Mesenchymal stem cell (in vitro differentiated cells and primary cell): ENCODE results near the gene AQP12A.
"Not testable (repeated sequence)": the region's sequence is repeated elsewhere in the genome, so short reads cannot be mapped to it uniquely, and the experiment has no call there.

Experiments used
- DNase-seq: peaks from one replicate; pipeline ENCODE4 v3.0.0-alpha.2; 2013
- H2AFZ ChIP-seq: one replicate; pipeline ENCODE4 v1.6.1; 2013; ENCODE audit warnings: low read depth, mild to moderate bottlenecking, control low read depth, inconsistent platforms, low read length, moderate library complexity
- H2AK5ac ChIP-seq: 2 replicates; pipeline ENCODE4 v1.6.1; 2013; ENCODE audit warnings: low read length, moderate library complexity, mild to moderate bottlenecking, inconsistent platforms; ENCODE audit not compliant: severe bottlenecking
- H2BK120ac ChIP-seq: one replicate; pipeline ENCODE4 v1.6.1; 2013; ENCODE audit warnings: low read depth, mild to moderate bottlenecking, inconsistent platforms, low read length, moderate library complexity
- H2BK12ac ChIP-seq, 2 experiments: one replicate each; pipeline ENCODE4 v1.6.1; 2013; ENCODE audit warnings: inconsistent platforms in 2 of 2, low read length in 2 of 2, mild to moderate bottlenecking in 2 of 2, moderate library complexity in 2 of 2, control low read depth in 1 of 2
- H2BK15ac ChIP-seq: one replicate; pipeline ENCODE4 v1.6.1; 2013; ENCODE audit warnings: mild to moderate bottlenecking, low read depth, inconsistent platforms; ENCODE audit not compliant: poor library complexity, severe bottlenecking
- H2BK5ac ChIP-seq: 2 replicates; pipeline ENCODE4 v1.6.1; 2013; ENCODE audit warnings: low read depth, mild to moderate bottlenecking, low read length, control low read depth, inconsistent platforms; ENCODE audit not compliant: poor library complexity, severe bottlenecking
- H3K14ac ChIP-seq, 2 experiments: one replicate each; pipeline ENCODE4 v1.6.1; 2013; ENCODE audit warnings: inconsistent platforms in 2 of 2, low read length in 2 of 2, control low read depth in 1 of 2, mild to moderate bottlenecking in 1 of 2, moderate library complexity in 1 of 2
- H3K18ac ChIP-seq, 2 experiments: one replicate each; pipeline ENCODE4 v1.6.1; 2013; ENCODE audit warnings: inconsistent platforms in 2 of 2, low read length in 2 of 2, control low read depth in 1 of 2, low read depth in 1 of 2, mild to moderate bottlenecking in 1 of 2
- H3K23ac ChIP-seq, 2 experiments: one replicate each; pipeline ENCODE4 v1.6.1; 2013; ENCODE audit warnings: inconsistent platforms in 2 of 2, low read length in 2 of 2, mild to moderate bottlenecking in 2 of 2, moderate library complexity in 2 of 2, control low read depth in 1 of 2
- H3K27ac ChIP-seq: 2 replicates; pipeline ENCODE4 v1.5.1; 2013; ENCODE audit warnings: mild to moderate bottlenecking, moderate library complexity, low read length, control low read depth, inconsistent platforms; ENCODE audit not compliant: poor library complexity, severe bottlenecking
- H3K27me3 ChIP-seq, 2 experiments: 2 replicates each; pipeline versions ENCODE4 v1.6.1 to v1.7.0; 2013; ENCODE audit warnings: low read length in 2 of 2, mild to moderate bottlenecking in 2 of 2, moderate library complexity in 2 of 2, control low read depth in 1 of 2, inconsistent platforms in 1 of 2; ENCODE audit not compliant: control insufficient read depth in 1 of 2, insufficient read depth in 1 of 2
- H3K36me3 ChIP-seq, 2 experiments: 2 replicates each; pipeline versions ENCODE4 v1.6.1 to v1.7.0; 2013; ENCODE audit warnings: low read length in 2 of 2, control low read depth in 1 of 2, inconsistent platforms in 1 of 2, low read depth in 1 of 2, mild to moderate bottlenecking in 1 of 2; ENCODE audit not compliant: insufficient read depth in 2 of 2, control insufficient read depth in 1 of 2
- H3K4ac ChIP-seq, 2 experiments: one replicate each; pipeline ENCODE4 v1.6.1; 2013; ENCODE audit warnings: inconsistent platforms in 2 of 2, low read length in 2 of 2, mild to moderate bottlenecking in 2 of 2, moderate library complexity in 2 of 2, control low read depth in 1 of 2, low read depth in 1 of 2
- H3K4me1 ChIP-seq: 2 replicates; pipeline ENCODE4 v1.6.1; 2013; ENCODE audit warnings: low read depth, low read length, control low read depth; ENCODE audit not compliant: control insufficient read depth, insufficient read depth
- H3K4me2 ChIP-seq: 2 replicates; pipeline ENCODE4 v1.6.1; 2013; ENCODE audit warnings: low read length, mild to moderate bottlenecking, inconsistent platforms; ENCODE audit not compliant: poor library complexity, severe bottlenecking
- H3K4me3 ChIP-seq, 2 experiments: 2 replicates each; pipeline versions ENCODE4 v1.5.1 to v1.7.0; 2013; ENCODE audit warnings: low read length in 2 of 2, mild to moderate bottlenecking in 2 of 2, control low read depth in 1 of 2, low read depth in 1 of 2; ENCODE audit not compliant: insufficient read depth in 1 of 2
- H3K79me1 ChIP-seq: replicated peaks from 2 replicates; pipeline ENCODE4 v1.6.1; 2013; ENCODE audit warnings: mild to moderate bottlenecking, control low read depth, low read length, inconsistent platforms; ENCODE audit not compliant: poor library complexity, severe bottlenecking
- H3K9ac ChIP-seq: 2 replicates; pipeline ENCODE4 v1.7.0; 2013; ENCODE audit warnings: mild to moderate bottlenecking, low read length, moderate library complexity
- H3K9me3 ChIP-seq: 2 replicates; pipeline ENCODE4 v1.7.0; 2013; ENCODE audit warnings: mild to moderate bottlenecking, low read length; ENCODE audit not compliant: control insufficient read depth
- H4K8ac ChIP-seq: one replicate; pipeline ENCODE4 v1.6.1; 2013; ENCODE audit warnings: inconsistent platforms, mild to moderate bottlenecking, low read length, moderate library complexity
- H4K91ac ChIP-seq: one replicate; pipeline ENCODE4 v1.6.1; 2013; ENCODE audit warnings: mild to moderate bottlenecking, low read length, inconsistent platforms
- WGBS: methylation state at CpG from one replicate; pipeline ENCODE4 v1.1.7; 2013; ENCODE audit warnings: mixed read lengths; 5-methylcytosine and 5-hydroxymethylcytosine counted together

AQP12A gene

DNA sequence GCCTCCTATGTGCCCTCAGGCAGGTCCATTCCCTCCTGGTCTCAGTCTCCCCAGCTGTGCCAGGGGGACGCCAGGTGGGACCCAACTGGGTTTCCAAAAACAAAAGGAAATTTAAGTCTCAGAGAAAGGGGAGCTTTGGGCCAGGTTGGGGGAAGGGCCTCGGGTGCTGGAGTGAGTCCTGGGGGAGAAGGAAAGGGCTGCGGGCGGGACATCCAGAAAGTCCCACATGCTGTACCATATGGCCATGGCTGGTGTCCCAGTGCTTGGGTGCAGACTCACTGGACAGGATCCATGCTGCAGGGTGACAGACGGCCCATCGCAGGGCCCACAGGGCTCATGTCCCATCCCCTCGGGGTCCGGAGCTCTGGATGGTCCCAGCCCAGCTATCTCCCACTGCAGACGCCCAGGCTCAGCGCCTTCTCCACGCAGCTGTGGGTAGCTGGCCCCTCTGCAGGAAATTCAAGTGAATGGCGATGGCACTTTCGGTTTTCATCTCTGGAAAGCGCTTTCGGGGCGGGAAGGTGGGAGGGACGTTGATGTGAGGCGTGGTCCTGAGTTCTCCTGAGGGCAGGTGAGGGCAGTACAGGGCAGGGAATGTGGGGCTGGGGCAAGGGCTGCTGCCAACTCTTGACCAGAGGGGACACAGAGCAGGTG is 1.1 kb upstream of the AQP12A start:
- H3K36me3 ChIP-seq, H4K91ac ChIP-seq, H2BK120ac ChIP-seq, H2AFZ ChIP-seq, H3K4me1 ChIP-seq, H3K23ac ChIP-seq, H4K8ac ChIP-seq, H3K14ac ChIP-seq, H3K27ac ChIP-seq, H3K4me2 ChIP-seq, H3K79me1 ChIP-seq, DNase-seq, H3K18ac ChIP-seq, H2BK12ac ChIP-seq, H3K4ac ChIP-seq, H2BK15ac ChIP-seq, H3K4me3 ChIP-seq, H2AK5ac ChIP-seq, H3K9ac ChIP-seq, H2BK5ac ChIP-seq, H3K9me3 ChIP-seq: not testable (repeated sequence)
- 77% methylated on average over 3 of the region's 18 CpGs for WGBS
- H3K27me3 ChIP-seq = peaks cover 4 to 30% of the 10 kb centered on the region in 2 experiments

DNA sequence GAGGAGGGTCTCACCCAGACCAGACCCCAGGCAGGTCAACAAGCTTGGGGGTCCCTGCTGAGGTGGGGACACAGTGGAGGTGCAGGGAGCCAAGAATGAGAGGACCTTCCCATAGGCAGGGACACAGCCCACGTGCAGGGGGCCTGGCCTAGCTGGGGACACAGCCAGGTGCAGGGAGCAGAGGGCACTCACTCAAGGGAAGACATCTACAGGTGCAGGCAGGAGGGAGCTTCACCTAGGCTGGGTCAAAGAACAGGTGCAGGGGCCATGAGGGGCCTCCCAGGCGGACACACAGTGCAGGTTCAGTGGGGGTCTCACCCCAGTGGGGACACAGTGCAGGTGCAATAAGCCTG is 615 bp upstream of the AQP12A start:
- no CpG with 5 or more reads among the region's 2 CpGs for WGBS
- not testable (repeated sequence) for H3K14ac ChIP-seq, H3K27ac ChIP-seq, H2BK12ac ChIP-seq, H3K36me3 ChIP-seq, H3K4ac ChIP-seq, DNase-seq, H2BK120ac ChIP-seq, H3K23ac ChIP-seq, H3K79me1 ChIP-seq, H3K4me3 ChIP-seq, H3K18ac ChIP-seq, H4K8ac ChIP-seq, H3K9ac ChIP-seq, H2BK5ac ChIP-seq, H2AFZ ChIP-seq, H4K91ac ChIP-seq, H3K9me3 ChIP-seq, H3K4me2 ChIP-seq, H2AK5ac ChIP-seq, H2BK15ac ChIP-seq, H3K4me1 ChIP-seq
- H3K27me3 ChIP-seq = peaks cover 4 to 25% of the 10 kb centered on the region in 2 experiments

DNA sequence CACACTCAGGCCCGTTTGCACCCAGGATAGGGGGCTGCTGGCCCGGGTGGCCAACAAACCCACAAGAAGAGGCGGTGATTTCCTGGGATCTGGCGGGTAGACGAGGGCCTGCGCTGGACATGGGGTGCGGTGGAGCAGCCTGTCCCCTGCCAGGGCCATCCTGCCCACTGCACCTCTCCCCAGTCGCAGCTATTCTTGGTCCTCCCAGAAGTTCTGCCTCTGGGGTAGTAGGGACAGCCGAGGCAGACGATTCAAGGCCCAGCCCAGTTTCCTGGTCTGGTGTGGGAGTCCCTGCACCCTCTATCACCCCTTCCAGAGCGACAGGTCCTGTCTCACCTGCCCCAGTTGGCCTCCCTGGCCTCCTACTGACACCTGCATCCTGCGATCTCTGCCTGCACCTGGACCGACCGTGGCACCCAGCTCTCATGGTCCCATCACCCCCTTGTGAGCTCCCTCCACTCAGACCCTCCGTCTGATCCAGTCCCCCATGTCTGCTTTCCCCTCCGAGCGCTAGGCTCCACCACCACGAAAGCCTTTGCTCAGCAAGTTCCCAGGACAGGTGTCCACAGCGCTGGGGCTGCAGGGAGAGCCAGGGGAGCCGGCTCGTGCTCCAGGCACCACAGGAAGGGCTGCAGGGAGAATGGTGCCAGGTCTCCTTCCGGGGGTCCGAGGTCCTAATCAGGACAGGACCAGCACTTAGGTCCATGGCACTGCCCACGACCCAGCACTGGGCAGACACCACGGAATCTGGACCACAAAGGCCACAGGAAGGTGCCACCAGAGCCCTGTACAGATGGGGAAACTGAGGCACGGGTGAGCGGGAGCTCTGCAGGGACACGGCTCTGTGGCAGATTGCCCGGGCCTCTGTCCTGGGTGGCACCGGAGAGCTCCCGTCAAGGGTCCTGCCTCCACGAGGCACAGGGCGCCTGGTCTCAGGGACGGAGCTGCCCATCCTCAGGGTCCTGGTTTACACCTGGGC is 1.2 kb downstream of the AQP12A start:
- not testable (repeated sequence) for H3K14ac ChIP-seq, H3K27me3 ChIP-seq, H3K9me3 ChIP-seq, H2BK120ac ChIP-seq, H3K9ac ChIP-seq, H3K27ac ChIP-seq, H2BK15ac ChIP-seq, H2AFZ ChIP-seq, H3K4me1 ChIP-seq, H4K8ac ChIP-seq, H2BK5ac ChIP-seq, H3K79me1 ChIP-seq, H2BK12ac ChIP-seq, H3K23ac ChIP-seq, H2AK5ac ChIP-seq, H4K91ac ChIP-seq, H3K18ac ChIP-seq, DNase-seq, H3K4me2 ChIP-seq, H3K36me3 ChIP-seq, H3K4ac ChIP-seq, H3K4me3 ChIP-seq
- WGBS = 75% methylated on average over 2 of the region's 34 CpGs

DNA sequence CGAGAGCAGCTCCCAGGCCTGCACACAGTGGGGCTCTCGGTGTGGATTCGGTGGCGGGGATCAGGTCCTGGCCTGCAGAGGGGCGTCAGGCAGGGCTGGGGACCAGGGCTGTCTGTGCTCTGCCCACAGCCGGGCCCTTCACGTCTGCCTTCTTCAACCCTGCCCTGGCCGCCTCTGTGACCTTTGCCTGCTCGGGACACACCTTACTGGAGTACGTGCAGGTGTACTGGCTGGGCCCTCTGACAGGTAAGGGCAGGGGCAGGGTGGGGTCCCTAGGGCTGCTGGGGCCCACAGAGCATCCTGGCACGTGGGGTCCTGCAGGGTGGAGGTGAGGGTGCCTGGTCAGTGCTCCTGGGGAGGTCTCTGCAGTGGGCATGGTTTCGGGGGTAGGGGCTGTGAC is 2.6 kb downstream of the AQP12A start:
- not testable (repeated sequence) for H2AFZ ChIP-seq, H3K36me3 ChIP-seq, H4K91ac ChIP-seq, H2BK15ac ChIP-seq, H3K79me1 ChIP-seq, H3K27ac ChIP-seq, H3K27me3 ChIP-seq, H4K8ac ChIP-seq, H2AK5ac ChIP-seq, H2BK12ac ChIP-seq, H3K4me3 ChIP-seq, H3K14ac ChIP-seq, DNase-seq, H3K9me3 ChIP-seq, H3K23ac ChIP-seq, H2BK5ac ChIP-seq, H2BK120ac ChIP-seq, H3K4me1 ChIP-seq, H3K4ac ChIP-seq, H3K18ac ChIP-seq, H3K4me2 ChIP-seq, H3K9ac ChIP-seq
- WGBS = no CpG with 5 or more reads among the region's 12 CpGs
